ENCODE data around the gene TMEM106B. TPM values are rescaled to one million over a fixed set of nuclear protein-coding genes. Genes with fewer than 3 reads are reported as not detected.

TMEM106B gene
- total and polyA plus RNA-seq, 2 donors (not counting 1 experiment from before 2014, with no cell fraction given), result 51.9 to 60.2 TPM

DNA sequence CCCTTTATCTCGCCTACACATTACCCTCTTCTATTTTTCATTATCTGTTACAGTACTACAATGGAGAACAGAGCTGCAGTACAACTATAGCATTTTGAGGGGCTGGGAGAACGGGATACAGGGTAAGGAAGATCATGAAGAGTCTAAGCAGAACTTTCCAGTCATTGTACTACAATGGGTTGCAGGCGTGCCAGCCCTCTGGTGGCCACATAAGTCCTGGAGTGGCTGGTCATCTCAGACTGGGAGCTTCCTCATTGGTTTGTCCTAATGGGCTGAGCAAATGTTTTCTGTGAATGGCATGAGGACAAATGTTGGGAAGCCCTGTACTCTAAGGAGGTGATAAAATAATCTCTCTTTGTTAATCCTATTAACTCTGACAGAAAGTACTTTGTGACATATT is 33.0 kb downstream of the TMEM106B start:
- peak; percentile 9 to 27 for DNase-seq (ENCODE audit: low read depth in 2 of 2)
- H3K36me3 ChIP-seq (ENCODE audit: control insufficient read depth, insufficient read depth, low read length), result no peaks in the 10 kb centered on the region
- H3K27ac ChIP-seq (ENCODE audit: insufficient read depth, low read length), result no peak overlapping the region
- H3K27me3 ChIP-seq (ENCODE audit: control insufficient read depth, insufficient read depth, low read length), result no peaks in the 10 kb centered on the region
- H3K9ac ChIP-seq (ENCODE audit: insufficient read depth, low read length), result no peak overlapping the region
- H2AFZ ChIP-seq (ENCODE audit: low read length), result no peak overlapping the region
- no peaks in the 10 kb centered on the region for H3K79me2 ChIP-seq (ENCODE audit: control insufficient read depth, insufficient read depth, low read length)
- TF ChIP-seq EZH2 (IDR thresholded peaks at IDR 0.05; ENCODE audit: low read length, missing control alignments), result no peak
- TF ChIP-seq, protein P1, sequence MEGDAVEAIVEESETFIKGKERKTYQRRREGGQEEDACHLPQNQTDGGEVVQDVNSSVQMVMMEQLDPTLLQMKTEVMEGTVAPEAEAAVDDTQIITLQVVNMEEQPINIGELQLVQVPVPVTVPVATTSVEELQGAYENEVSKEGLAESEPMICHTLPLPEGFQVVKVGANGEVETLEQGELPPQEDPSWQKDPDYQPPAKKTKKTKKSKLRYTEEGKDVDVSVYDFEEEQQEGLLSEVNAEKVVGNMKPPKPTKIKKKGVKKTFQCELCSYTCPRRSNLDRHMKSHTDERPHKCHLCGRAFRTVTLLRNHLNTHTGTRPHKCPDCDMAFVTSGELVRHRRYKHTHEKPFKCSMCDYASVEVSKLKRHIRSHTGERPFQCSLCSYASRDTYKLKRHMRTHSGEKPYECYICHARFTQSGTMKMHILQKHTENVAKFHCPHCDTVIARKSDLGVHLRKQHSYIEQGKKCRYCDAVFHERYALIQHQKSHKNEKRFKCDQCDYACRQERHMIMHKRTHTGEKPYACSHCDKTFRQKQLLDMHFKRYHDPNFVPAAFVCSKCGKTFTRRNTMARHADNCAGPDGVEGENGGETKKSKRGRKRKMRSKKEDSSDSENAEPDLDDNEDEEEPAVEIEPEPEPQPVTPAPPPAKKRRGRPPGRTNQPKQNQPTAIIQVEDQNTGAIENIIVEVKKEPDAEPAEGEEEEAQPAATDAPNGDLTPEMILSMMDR (conservative IDR thresholded peaks at IDR 0.05 in 1 of 2, IDR thresholded peaks at IDR 0.05 in 1 of 2; ENCODE audit: low read depth in 1 of 2, low read length in 2 of 2), result peak; percentile 13 to 37
- no peaks in the 10 kb centered on the region for H3K9me3 ChIP-seq (ENCODE audit: control insufficient read depth, insufficient read depth, low read depth, low read length)
- no peak overlapping the region for H3K4me3 ChIP-seq (replicated peaks in 1 of 4; ENCODE audit: control extremely low read depth in 1 of 4, insufficient read depth in 1 of 4, low read depth in 3 of 4, low read length in 4 of 4)
- no peaks in the 10 kb centered on the region for H3K4me1 ChIP-seq (ENCODE audit: control insufficient read depth, extremely low read depth, insufficient read depth, low read length)
- H4K20me1 ChIP-seq (ENCODE audit: control insufficient read depth, extremely low read depth, insufficient read depth, low read length), result no peaks in the 10 kb centered on the region
- H3K4me2 ChIP-seq (ENCODE audit: extremely low read depth, insufficient read depth, low read length), result no peak overlapping the region

DNA sequence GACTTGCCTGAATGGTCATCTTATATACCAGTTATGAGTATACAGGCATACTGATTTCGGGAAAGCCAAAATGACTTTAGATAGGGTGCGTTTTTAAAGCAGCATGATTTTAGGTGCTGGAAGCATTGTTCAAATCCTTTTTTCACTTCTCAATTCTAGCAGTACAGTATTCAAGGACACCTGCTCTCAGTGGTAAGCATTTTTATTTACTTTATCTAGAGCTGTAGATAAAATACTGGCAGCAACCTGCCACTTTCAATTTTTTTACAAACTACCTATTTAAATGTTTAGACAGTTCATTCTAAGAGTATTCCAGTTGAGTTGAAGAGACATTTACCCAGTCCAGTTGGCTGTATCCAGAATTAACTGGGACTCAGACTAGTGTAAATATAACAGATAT is 33.6 kb downstream of the TMEM106B start:
- Histone ChIP-seq H2AFZ (ENCODE audit: low read length) (no peak overlapping the region), H3K4me3 (replicated peaks in 1 of 4; ENCODE audit: control extremely low read depth in 1 of 4, insufficient read depth in 1 of 4, low read depth in 3 of 4, low read length in 4 of 4) (no peak overlapping the region), H3K9me3 (ENCODE audit: control insufficient read depth, insufficient read depth, low read depth, low read length) (no peaks in the 10 kb centered on the region), H3K9ac (ENCODE audit: insufficient read depth, low read length) (no peak overlapping the region), H3K27me3 (ENCODE audit: control insufficient read depth, insufficient read depth, low read length) (no peaks in the 10 kb centered on the region), H3K27ac (ENCODE audit: insufficient read depth, low read length) (no peak overlapping the region), H3K4me2 (ENCODE audit: extremely low read depth, insufficient read depth, low read length) (no peak overlapping the region), H3K4me1 (ENCODE audit: control insufficient read depth, extremely low read depth, insufficient read depth, low read length) (no peaks in the 10 kb centered on the region), H3K79me2 (ENCODE audit: control insufficient read depth, insufficient read depth, low read length) (no peaks in the 10 kb centered on the region), H4K20me1 (ENCODE audit: control insufficient read depth, extremely low read depth, insufficient read depth, low read length) (no peaks in the 10 kb centered on the region), H3K36me3 (ENCODE audit: control insufficient read depth, insufficient read depth, low read length) (no peaks in the 10 kb centered on the region)
- no peak for DNase-seq (ENCODE audit: low read depth in 2 of 2)
- TF ChIP-seq EZH2 (IDR thresholded peaks at IDR 0.05; ENCODE audit: low read length, missing control alignments), result no peak
- TF ChIP-seq, protein P1 (conservative IDR thresholded peaks at IDR 0.05 in 1 of 2, IDR thresholded peaks at IDR 0.05 in 1 of 2; ENCODE audit: low read depth in 1 of 2, low read length in 2 of 2), result no peak

DNA sequence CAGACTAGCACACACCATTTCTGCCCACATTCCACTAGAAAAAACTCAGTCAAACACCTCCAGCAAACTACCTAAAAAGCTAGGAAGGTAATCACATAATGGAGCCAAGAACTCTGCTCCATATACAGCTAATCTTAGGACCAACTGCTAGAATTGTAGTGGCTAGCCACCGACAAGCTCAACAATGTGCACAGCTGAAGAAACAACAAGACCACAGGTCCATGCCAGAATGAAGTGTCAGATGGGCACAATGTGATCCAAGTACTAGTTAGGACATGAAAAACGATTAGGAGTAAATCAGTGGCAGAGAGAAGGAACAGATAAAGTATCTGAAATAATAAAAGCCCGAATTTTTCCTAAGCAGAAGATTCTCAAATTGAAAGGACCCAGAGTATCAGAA is 38.6 kb downstream of the TMEM106B start:
- H3K27ac ChIP-seq (ENCODE audit: insufficient read depth, low read length), result no peak overlapping the region
- H3K36me3 ChIP-seq (ENCODE audit: control insufficient read depth, insufficient read depth, low read length), result no peaks in the 10 kb centered on the region
- no peak overlapping the region for H2AFZ ChIP-seq (ENCODE audit: low read length)
- TF ChIP-seq, protein P1 (conservative IDR thresholded peaks at IDR 0.05 in 1 of 2, IDR thresholded peaks at IDR 0.05 in 1 of 2; ENCODE audit: low read depth in 1 of 2, low read length in 2 of 2), result no peak
- TF ChIP-seq EZH2 (IDR thresholded peaks at IDR 0.05; ENCODE audit: low read length, missing control alignments), result no peak
- H3K79me2 ChIP-seq (ENCODE audit: control insufficient read depth, insufficient read depth, low read length), result no peaks in the 10 kb centered on the region
- H3K9ac ChIP-seq (ENCODE audit: insufficient read depth, low read length), result no peak overlapping the region
- no peaks in the 10 kb centered on the region for H4K20me1 ChIP-seq (ENCODE audit: control insufficient read depth, extremely low read depth, insufficient read depth, low read length)
- H3K4me1 ChIP-seq (ENCODE audit: control insufficient read depth, extremely low read depth, insufficient read depth, low read length), result no peaks in the 10 kb centered on the region
- no peaks in the 10 kb centered on the region for H3K9me3 ChIP-seq (ENCODE audit: control insufficient read depth, insufficient read depth, low read depth, low read length)
- no peak overlapping the region for H3K4me3 ChIP-seq (replicated peaks in 1 of 4; ENCODE audit: control extremely low read depth in 1 of 4, insufficient read depth in 1 of 4, low read depth in 3 of 4, low read length in 4 of 4)
- DNase-seq (ENCODE audit: low read depth in 2 of 2), result peak in 1 of 2 donors; percentile 23
- H3K27me3 ChIP-seq (ENCODE audit: control insufficient read depth, insufficient read depth, low read length), result no peaks in the 10 kb centered on the region
- no peak overlapping the region for H3K4me2 ChIP-seq (ENCODE audit: extremely low read depth, insufficient read depth, low read length)
